ENCODE results near the gene PLCB4.

DNA sequence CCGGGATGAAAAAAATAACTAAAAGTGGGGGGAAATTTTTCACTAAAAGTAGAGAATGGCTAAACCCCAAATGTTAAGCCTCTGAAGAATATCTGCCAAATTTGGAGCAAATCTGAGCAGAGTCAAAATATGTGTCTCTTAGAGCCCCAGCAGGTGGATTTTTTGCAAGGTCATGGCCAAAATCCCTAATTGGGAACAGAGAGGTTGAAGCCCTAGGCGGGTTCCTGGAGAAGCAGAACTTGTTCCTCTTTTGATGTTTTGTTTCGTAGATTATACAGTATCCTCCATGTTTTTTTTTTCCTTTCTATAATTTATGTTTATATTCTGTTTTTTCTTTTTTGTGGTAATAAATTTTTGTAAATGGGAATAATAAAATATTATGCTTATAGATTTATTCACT, 94.4 kb downstream of the PLCB4 start:
- no peak for TF ChIP-seq POLR2A (IDR thresholded peaks at IDR 0.05)
- TF ChIP-seq, protein P1, sequence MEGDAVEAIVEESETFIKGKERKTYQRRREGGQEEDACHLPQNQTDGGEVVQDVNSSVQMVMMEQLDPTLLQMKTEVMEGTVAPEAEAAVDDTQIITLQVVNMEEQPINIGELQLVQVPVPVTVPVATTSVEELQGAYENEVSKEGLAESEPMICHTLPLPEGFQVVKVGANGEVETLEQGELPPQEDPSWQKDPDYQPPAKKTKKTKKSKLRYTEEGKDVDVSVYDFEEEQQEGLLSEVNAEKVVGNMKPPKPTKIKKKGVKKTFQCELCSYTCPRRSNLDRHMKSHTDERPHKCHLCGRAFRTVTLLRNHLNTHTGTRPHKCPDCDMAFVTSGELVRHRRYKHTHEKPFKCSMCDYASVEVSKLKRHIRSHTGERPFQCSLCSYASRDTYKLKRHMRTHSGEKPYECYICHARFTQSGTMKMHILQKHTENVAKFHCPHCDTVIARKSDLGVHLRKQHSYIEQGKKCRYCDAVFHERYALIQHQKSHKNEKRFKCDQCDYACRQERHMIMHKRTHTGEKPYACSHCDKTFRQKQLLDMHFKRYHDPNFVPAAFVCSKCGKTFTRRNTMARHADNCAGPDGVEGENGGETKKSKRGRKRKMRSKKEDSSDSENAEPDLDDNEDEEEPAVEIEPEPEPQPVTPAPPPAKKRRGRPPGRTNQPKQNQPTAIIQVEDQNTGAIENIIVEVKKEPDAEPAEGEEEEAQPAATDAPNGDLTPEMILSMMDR (IDR thresholded peaks at IDR 0.05) = no peak

Data from transverse colon (tissue), 3 donors.